SKM-1 (cell line): Measurements from ENCODE around the gene TIGD6.
"Not testable (repeated sequence)": the region's sequence is repeated elsewhere in the genome, so short reads cannot be mapped to it uniquely, and the experiment has no call there.

ENCODE experiments used
- DNase-seq: peaks from one replicate; lab custom pipeline; 2025; ENCODE audit not compliant: unreplicated experiment; lab: John Stamatoyannopoulos, UW

Gene TIGD6

DNA sequence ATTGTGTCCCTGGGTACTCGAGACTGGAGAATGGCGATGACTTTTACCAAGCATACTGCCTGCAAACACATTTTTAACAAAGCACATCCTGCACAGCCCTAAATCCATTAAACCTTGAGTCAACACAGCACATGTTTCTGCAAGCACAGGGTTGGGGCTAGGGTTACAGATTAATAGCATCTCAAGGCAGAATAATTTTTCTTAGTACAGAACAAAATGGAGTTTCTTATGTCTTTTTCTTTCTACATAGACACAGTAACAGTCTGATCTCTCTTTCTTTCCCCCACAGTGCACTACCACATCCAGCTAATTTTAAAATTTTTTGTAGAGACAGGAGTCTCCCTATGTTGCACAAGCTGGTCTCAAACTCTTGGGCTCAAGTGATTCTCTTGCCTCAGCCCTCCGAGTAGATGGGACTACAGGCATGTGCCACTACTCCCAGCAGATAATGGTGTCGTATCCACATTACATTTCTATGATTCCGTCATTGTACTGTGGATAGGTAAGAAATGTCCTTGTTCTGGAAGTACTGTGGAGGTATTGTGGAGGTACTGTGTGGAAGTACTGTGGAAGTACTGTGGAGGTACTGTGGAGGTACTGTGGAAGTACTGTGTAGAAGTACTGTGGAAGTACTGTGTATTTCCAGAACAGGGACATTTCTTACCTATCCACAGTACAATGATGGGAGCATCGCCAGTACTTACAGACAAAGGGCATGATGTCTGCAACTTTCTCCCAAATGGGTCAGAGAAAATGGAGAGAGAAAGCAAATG lies 57.1 kb downstream of the TIGD6 start:
- DNase-seq = not testable (repeated sequence)
